Measurements from ENCODE around the gene RFX4. TPM values are rescaled to one million over a fixed set of nuclear protein-coding genes. Genes with fewer than 3 reads are reported as not detected.
"Not testable (repeated sequence)": the region's sequence is repeated elsewhere in the genome, so short reads cannot be mapped to it uniquely, and the experiment has no call there.

RFX4 gene
- total RNA-seq, 1 experiment from 2014 or later, result not detected

GRCh38 chr12:106690569-106691305, 107.9 kb downstream of the RFX4 start:
- H3K9ac ChIP-seq (ENCODE audit: low read length), result no peak overlapping the region
- H3K9me3 ChIP-seq (ENCODE audit: control insufficient read depth in 1 of 2, insufficient read depth in 1 of 2, low read depth in 1 of 2, low read length in 2 of 2), result no peaks in the 10 kb centered on the region
- H3K27me3 ChIP-seq (ENCODE audit: insufficient read depth, low read length), result no peaks in the 10 kb centered on the region
- TF ChIP-seq CEBPB (IDR thresholded peaks at IDR 0.05; ENCODE audit: low read depth), result no peak
- TF ChIP-seq EGR1 (IDR thresholded peaks at IDR 0.05; ENCODE audit: low read depth), result no peak
- TF ChIP-seq TCF7L2 (IDR thresholded peaks at IDR 0.05; ENCODE audit: borderline replicate concordance, extremely low read depth, insufficient read depth, insufficient read length), result no peak
- no peak for TF ChIP-seq ZBTB33 (IDR thresholded peaks at IDR 0.05; ENCODE audit: extremely low read depth, insufficient replicate concordance, low read length)
- TF ChIP-seq ATF3 (IDR thresholded peaks at IDR 0.05), result no peak
- TF ChIP-seq YY1 (IDR thresholded peaks at IDR 0.05; ENCODE audit: extremely low read depth, insufficient replicate concordance, low read depth, low read length), result no peak
- no peak for TF ChIP-seq EZH2phosphoT487 (IDR thresholded peaks at IDR 0.05; ENCODE audit: borderline replicate concordance)
- TF ChIP-seq POLR2A (IDR thresholded peaks at IDR 0.05; ENCODE audit: borderline replicate concordance, extremely low read depth, insufficient read depth, insufficient read length), result no peak
- TF ChIP-seq EZH2 (IDR thresholded peaks at IDR 0.05), result no peak
- no peak for TF ChIP-seq ELF1 (IDR thresholded peaks at IDR 0.05; ENCODE audit: borderline replicate concordance, low read depth)
- no peak for TF ChIP-seq SRF (IDR thresholded peaks at IDR 0.05; ENCODE audit: low read depth)
- TF ChIP-seq SIN3A (IDR thresholded peaks at IDR 0.05; ENCODE audit: low read depth), result no peak
- no peak for TF ChIP-seq JUND (IDR thresholded peaks at IDR 0.05)
- no peak for TF ChIP-seq RAD21 (IDR thresholded peaks at IDR 0.05; ENCODE audit: low read depth)
- ATAC-seq, result no peak
- no peaks in the 10 kb centered on the region for H4K20me1 ChIP-seq (ENCODE audit: insufficient read depth)
- H3K4me3 ChIP-seq (replicated peaks in 1 of 2; ENCODE audit: low read depth in 1 of 2, low read length in 2 of 2), result no peak overlapping the region
- ChIA-PET CTCF (no interaction called here), RAD21 (ENCODE audit: low non-redundant PET in 1 of 2, low total read pairs in 2 of 2, uncharacterized antibody in 2 of 2, unreplicated experiment in 2 of 2) (no interaction called here), POLR2A (no interaction called here)
- no peaks in the 10 kb centered on the region for H3K4me1 ChIP-seq (ENCODE audit: control insufficient read depth in 1 of 2, insufficient read depth in 2 of 2, low read length in 2 of 2)
- no peak overlapping the region for H3K4me2 ChIP-seq (ENCODE audit: low read length)
- H3K36me3 ChIP-seq (ENCODE audit: control insufficient read depth in 1 of 2, insufficient read depth in 2 of 2, low read length in 2 of 2), result no peaks in the 10 kb centered on the region
- BruUV-seq (replicated peaks), result no TSS peak
- H2AFZ ChIP-seq (ENCODE audit: low read depth, low read length, poor library complexity, severe bottlenecking), result no peak overlapping the region
- intact Hi-C loops (cut with micrococcal nuclease), result no loop called here
- H3K27ac ChIP-seq (ENCODE audit: low read depth, low read length), result no peak overlapping the region
- DNase-seq (ENCODE audit: low read depth, low spot score), result no peak
- no peaks in the 10 kb centered on the region for H3K79me2 ChIP-seq (ENCODE audit: insufficient read depth, low read length)
- no peaks in the 10 kb centered on the region for H3K9me2 ChIP-seq (ENCODE audit: insufficient read depth)

GRCh38 chr12:106692033-106692432, 109.2 kb downstream of the RFX4 start:
- BruUV-seq (replicated peaks); H3K36me3 ChIP-seq (ENCODE audit: control insufficient read depth in 1 of 2, insufficient read depth in 2 of 2, low read length in 2 of 2); H3K4me2 ChIP-seq (ENCODE audit: low read length); CTCF ChIA-PET; RAD21 ChIA-PET (ENCODE audit: low non-redundant PET in 1 of 2, low total read pairs in 2 of 2, uncharacterized antibody in 2 of 2, unreplicated experiment in 2 of 2); H3K9ac ChIP-seq (ENCODE audit: low read length); H3K79me2 ChIP-seq (ENCODE audit: insufficient read depth, low read length); DNase-seq (ENCODE audit: low read depth, low spot score); H2AFZ ChIP-seq (ENCODE audit: low read depth, low read length, poor library complexity, severe bottlenecking); H3K4me1 ChIP-seq (ENCODE audit: control insufficient read depth in 1 of 2, insufficient read depth in 2 of 2, low read length in 2 of 2); H3K27ac ChIP-seq (ENCODE audit: low read depth, low read length); H3K9me2 ChIP-seq (ENCODE audit: insufficient read depth); H3K27me3 ChIP-seq (ENCODE audit: insufficient read depth, low read length); H4K20me1 ChIP-seq (ENCODE audit: insufficient read depth); H3K9me3 ChIP-seq (ENCODE audit: control insufficient read depth in 1 of 2, insufficient read depth in 1 of 2, low read depth in 1 of 2, low read length in 2 of 2); POLR2A ChIA-PET; ATAC-seq; H3K4me3 ChIP-seq (replicated peaks in 1 of 2; ENCODE audit: low read depth in 1 of 2, low read length in 2 of 2); intact Hi-C loops (cut with micrococcal nuclease): not testable (repeated sequence)

Measured in HCT116 (cell line).